PC-3 (cell line): ENCODE results near the gene SLC35G4. TPM values are rescaled to one million over a fixed set of nuclear protein-coding genes. Genes with fewer than 3 reads are reported as not detected.

Experiments
- ATAC-seq: fragments of 200-7000 bp; cut with Tn5 transposase; 2 replicates; pipeline ENCODE4 v1.9.1; 2020; ENCODE audit warnings: mild to moderate bottlenecking, moderate library complexity
- BruUV-seq: library from RNA; stranded (reverse); fragments of 400-500 nt; replicated peaks from 2 replicates; lab custom pipeline; 2021; lab: Mats Ljungman, UMichigan
- CTCF ChIA-PET: fragments of 300-600 bp; sonication (Branson Sonifier 250); formaldehyde crosslinking; loops from one replicate; lab custom pipeline; 2022; ENCODE audit warnings: antibody characterized with exemption; lab: Charles Lee
- POLR2A ChIA-PET: fragments of 300-600 bp; sonication (Branson Sonifier 250); formaldehyde crosslinking; loops from one replicate; lab custom pipeline; 2022; ENCODE audit warnings: antibody characterized with exemption; ENCODE audit not compliant: unreplicated experiment; lab: Charles Lee
- DNase-seq: peaks from one replicate; pipeline ENCODE4 v3.0.0-alpha.2; 2015
- H2AFZ ChIP-seq: fragments of 300-600 bp; sonication (generic); 2 replicates; pipeline ENCODE4 v1.6.0; 2016; ENCODE audit warnings: antibody characterized with exemption, low read length
- H3F3A ChIP-seq: fragments of 300-600 bp; sonication (generic); one replicate; pipeline ENCODE4 v1.6.0; 2017; ENCODE audit warnings: antibody characterized with exemption, low read length, control low read depth, mild to moderate bottlenecking; ENCODE audit not compliant: unreplicated experiment
- H3K27ac ChIP-seq: fragments of 300-600 bp; sonication (generic); 2 replicates; pipeline ENCODE4 v1.5.1; 2016; ENCODE audit warnings: mild to moderate bottlenecking, low read length
- H3K27me3 ChIP-seq: fragments of 300-600 bp; sonication (generic); 2 replicates; pipeline ENCODE4 v1.6.1; 2016; ENCODE audit warnings: low read length, mixed read lengths
- H3K36me3 ChIP-seq: fragments of 300-600 bp; sonication (generic); 2 replicates; pipeline ENCODE4 v1.6.1; 2016; ENCODE audit warnings: low read depth, mixed run types, low read length, mixed read lengths
- H3K4me1 ChIP-seq: fragments of 300-600 bp; sonication (generic); 2 replicates; pipeline ENCODE4 v1.5.1; 2016; ENCODE audit warnings: low read length; ENCODE audit not compliant: insufficient read depth
- H3K4me2 ChIP-seq: fragments of 300-600 bp; sonication (generic); 2 replicates; pipeline ENCODE4 v1.6.0; 2016; ENCODE audit warnings: low read length
- H3K4me3 ChIP-seq: fragments of 300-600 bp; sonication (generic); 2 replicates; pipeline ENCODE4 v1.5.1; 2016; ENCODE audit warnings: mild to moderate bottlenecking, low read length, mixed read lengths
- H3K79me2 ChIP-seq: fragments of 300-600 bp; sonication (generic); 2 replicates; pipeline ENCODE4 v1.6.1; 2017; ENCODE audit warnings: low read length, mixed read lengths
- H3K9ac ChIP-seq: fragments of 300-600 bp; sonication (generic); 2 replicates; pipeline ENCODE4 v1.6.0; 2016; ENCODE audit warnings: mild to moderate bottlenecking, low read length
- H3K9me2 ChIP-seq: fragments of 300-600 bp; sonication (generic); replicated peaks from 2 replicates; pipeline ENCODE4 v1.6.1; 2016; ENCODE audit warnings: mixed run types, low read length, mixed read lengths
- H3K9me3 ChIP-seq: fragments of 300-600 bp; sonication (generic); 2 replicates; pipeline ENCODE4 v1.6.1; 2016; ENCODE audit warnings: low read length, mixed read lengths
- H4K20me1 ChIP-seq: fragments of 300-600 bp; sonication (generic); 2 replicates; pipeline ENCODE4 v1.6.1; 2016; ENCODE audit warnings: low read length, mixed read lengths
- CTCF ChIP-seq: fragments of 300-600 bp; sonication (generic); conservative IDR thresholded peaks from 2 replicates; pipeline ENCODE4 v1.5.1; 2017; ENCODE audit warnings: antibody characterized with exemption, low read depth, mild to moderate bottlenecking, low read length
- EZH2 ChIP-seq: fragments of 300-600 bp; sonication (generic); IDR thresholded peaks from one replicate; pipeline ENCODE4 v1.6.1; 2017; ENCODE audit warnings: antibody characterized with exemption, mild to moderate bottlenecking, low read length; ENCODE audit not compliant: unreplicated experiment
- EZH2phosphoT487 ChIP-seq: fragments of 300-600 bp; sonication (generic); IDR thresholded peaks from 2 replicates; pipeline ENCODE4 v1.6.1; 2018; ENCODE audit warnings: mild to moderate bottlenecking, antibody characterized with exemption, low read length, borderline replicate concordance
- intact Hi-C: fragments of 100-400 bp; cut with micrococcal nuclease; formaldehyde crosslinking; loops from 2 replicates; pipeline ENCODE4 v1.9.0; 2023
- total RNA-seq: library from RNA; depleted of rRNA; stranded (reverse); fragments of >200 nt; gene quantifications from 2 replicates; pipeline ENCODE4 v1.2.3, GENCODE V29; 2014

The SLC35G4 gene
- total RNA-seq, 1 experiment from 2014 or later = not detected

- Histone ChIP-seq H3K79me2 (no peaks in the 10 kb centered on the region), H3K27me3 (peaks cover 83% of the 10 kb centered on the region), H3K4me2 (no peak overlapping the region), H3K4me3 (no peak overlapping the region), H3K9ac (no peak overlapping the region), H3K9me3 (no peaks in the 10 kb centered on the region), H3K4me1 (no peaks in the 10 kb centered on the region), H3F3A (no peaks in the 10 kb centered on the region), H2AFZ (no peak overlapping the region), H3K27ac (no peak overlapping the region), H4K20me1 (no peaks in the 10 kb centered on the region), H3K9me2 (no peaks in the 10 kb centered on the region), H3K36me3 (no peaks in the 10 kb centered on the region)
- no peak for ATAC-seq
- BruUV-seq = no TSS peak
- intact Hi-C loops = no loop called here
- no peak for DNase-seq
- TF ChIP-seq EZH2phosphoT487 = no peak
- POLR2A ChIA-PET = no interaction called here
- CTCF ChIA-PET = no interaction called here
Measured at GRCh38 chr18:11581286-11581685, 28.1 kb upstream of the SLC35G4 start.

- Histone ChIP-seq H3F3A (no peaks in the 10 kb centered on the region), H3K9ac (no peak overlapping the region), H3K9me2 (no peaks in the 10 kb centered on the region), H3K4me2 (no peak overlapping the region), H3K4me1 (no peaks in the 10 kb centered on the region), H2AFZ (no peak overlapping the region), H3K4me3 (no peak overlapping the region), H3K9me3 (no peaks in the 10 kb centered on the region), H4K20me1 (no peaks in the 10 kb centered on the region), H3K79me2 (no peaks in the 10 kb centered on the region), H3K27me3 (peaks cover 80% of the 10 kb centered on the region), H3K36me3 (no peaks in the 10 kb centered on the region), H3K27ac (no peak overlapping the region)
- POLR2A ChIA-PET = no interaction called here
- TF ChIP-seq EZH2 = no peak
- no peak for TF ChIP-seq EZH2phosphoT487
- no peak for TF ChIP-seq CTCF
- ATAC-seq (no peak), DNase-seq (no peak)
- CTCF ChIA-PET = no interaction called here
- no TSS peak for BruUV-seq
- intact Hi-C loops = no loop called here
Measured at GRCh38 chr18:11585596-11585995, 23.8 kb upstream of the SLC35G4 start.

GRCh38 chr18:11586896-11587295 is 22.5 kb upstream of the SLC35G4 start:
- ChIA-PET CTCF (no interaction called here), POLR2A (no interaction called here)
- Histone ChIP-seq H3K4me2 (no peak overlapping the region), H3K4me1 (no peaks in the 10 kb centered on the region), H3K9me3 (no peaks in the 10 kb centered on the region), H3F3A (no peaks in the 10 kb centered on the region), H3K9me2 (no peaks in the 10 kb centered on the region), H3K79me2 (no peaks in the 10 kb centered on the region), H4K20me1 (no peaks in the 10 kb centered on the region), H2AFZ (no peak overlapping the region), H3K27me3 (peaks cover 81% of the 10 kb centered on the region), H3K27ac (no peak overlapping the region), H3K36me3 (no peaks in the 10 kb centered on the region), H3K4me3 (no peak overlapping the region), H3K9ac (no peak overlapping the region)
- DNase-seq (no peak), ATAC-seq (no peak)
- TF ChIP-seq EZH2phosphoT487 (no peak), CTCF (no peak), EZH2 (no peak)
- intact Hi-C loops = no loop called here
- BruUV-seq = no TSS peak
